ENCODE results near the gene LRRC42.
"Not testable (repeated sequence)": the region's sequence is repeated elsewhere in the genome, so short reads cannot be mapped to it uniquely, and the experiment has no call there.

The LRRC42 gene

GRCh38 chr1:54003249-54003646 lies 57.1 kb downstream of the LRRC42 start:
- DNase-seq (ENCODE audit: low read depth in 2 of 3, low spot score in 2 of 3): no peak

- not testable (repeated sequence) for DNase-seq (ENCODE audit: low read depth in 2 of 3, low spot score in 2 of 3)
These were observed 57.8 kb downstream of the LRRC42 start for GRCh38 chr1:54003750-54004480.

GRCh38 chr1:54004481-54005049 lies 58.4 kb downstream of the LRRC42 start:
- no peak for DNase-seq (ENCODE audit: low read depth in 2 of 3, low spot score in 2 of 3)

GRCh38 chr1:54006508-54006907 lies 60.4 kb downstream of the LRRC42 start:
- no peak for DNase-seq (ENCODE audit: low read depth in 2 of 3, low spot score in 2 of 3)

- no peak for DNase-seq (ENCODE audit: low read depth in 2 of 3, low spot score in 2 of 3)
These were observed 61.5 kb downstream of the LRRC42 start for GRCh38 chr1:54007613-54008012.

- no peak for DNase-seq (ENCODE audit: low read depth in 2 of 3, low spot score in 2 of 3)
These were observed 62.7 kb downstream of the LRRC42 start for GRCh38 chr1:54008876-54009275.

- no peak for DNase-seq (ENCODE audit: low read depth in 2 of 3, low spot score in 2 of 3)
These were observed 63.3 kb downstream of the LRRC42 start for GRCh38 chr1:54009406-54009805.

- no peak for DNase-seq (ENCODE audit: low read depth in 2 of 3, low spot score in 2 of 3)
These were observed 64.4 kb downstream of the LRRC42 start for GRCh38 chr1:54010415-54011117.

GRCh38 chr1:54011316-54012007 lies 65.3 kb downstream of the LRRC42 start:
- no peak for DNase-seq (ENCODE audit: low read depth in 2 of 3, low spot score in 2 of 3)

GRCh38 chr1:54012008-54012325 lies 65.8 kb downstream of the LRRC42 start:
- no peak for DNase-seq (ENCODE audit: low read depth in 2 of 3, low spot score in 2 of 3)

- no peak for DNase-seq (ENCODE audit: low read depth in 2 of 3, low spot score in 2 of 3)
These were observed 66.7 kb downstream of the LRRC42 start for GRCh38 chr1:54012863-54013262.

- no peak for DNase-seq (ENCODE audit: low read depth in 2 of 3, low spot score in 2 of 3)
These were observed 67.4 kb downstream of the LRRC42 start for GRCh38 chr1:54013393-54014008.

- no peak for DNase-seq (ENCODE audit: low read depth in 2 of 3, low spot score in 2 of 3)
These were observed 68.0 kb downstream of the LRRC42 start for GRCh38 chr1:54014009-54014629.

- no peak for DNase-seq (ENCODE audit: low read depth in 2 of 3, low spot score in 2 of 3)
These were observed 70.5 kb downstream of the LRRC42 start for GRCh38 chr1:54016343-54017282.
